Thyroid gland (tissue), 4 donors: Measurements from ENCODE around the gene MRPL45. TPM values are rescaled to one million over a fixed set of nuclear protein-coding genes. Genes with fewer than 3 reads are reported as not detected.
A peak's percentile ranks its signal among the peaks of the same experiment; 100 is the strongest.

Experiments used
- DNase-seq, 2 donors: peaks; one replicate each; pipeline ENCODE4 v3.0.0-alpha.2; 2019
- H3K27ac ChIP-seq, 3 donors: fragments of 200-600 bp; sonication (generic); 1 replicate in 2 of 3; 2 replicates in 1 of 3; pipeline ENCODE4 v1.5.1; 2016 to 2019; ENCODE audit warnings: mild to moderate bottlenecking in 1 of 3, moderate library complexity in 1 of 3
- H3K27me3 ChIP-seq: fragments of 200-600 bp; sonication (generic); one replicate; pipeline ENCODE4 v1.5.1; 2019
- H3K36me3 ChIP-seq, 2 donors: fragments of 200-600 bp; sonication (generic); one replicate each; pipeline ENCODE4 v1.5.1; 2016 to 2019
- H3K4me1 ChIP-seq, 2 donors: fragments of 200-600 bp; sonication (generic); one replicate each; pipeline ENCODE4 v1.5.1; 2017 to 2019
- H3K4me3 ChIP-seq, 3 donors: fragments of 200-600 bp; sonication (generic); replicated peaks in 1 of 3; 1 replicate in 2 of 3; 2 replicates in 1 of 3; pipeline ENCODE4 v1.5.1; 2016; ENCODE audit warnings: mild to moderate bottlenecking in 1 of 3
- H3K9me3 ChIP-seq: fragments of 200-600 bp; sonication (generic); one replicate; pipeline ENCODE4 v1.5.1; 2017
- POLR2A ChIP-seq, 2 donors: fragments of 450-650 bp; IDR thresholded peaks; one replicate each; pipeline ENCODE4 v1.6.1; 2017; ENCODE audit warnings: antibody characterized with exemption in 2 of 2, mild to moderate bottlenecking in 2 of 2, moderate library complexity in 1 of 2
- WGBS, 2 donors: methylation state at CpG; one replicate each; pipeline ENCODE4 v1.1.5; 2017; 5-methylcytosine and 5-hydroxymethylcytosine counted together
- intact Hi-C: fragments of 100-400 bp; cut with DNase I; formaldehyde crosslinking; loops from one replicate; pipeline ENCODE4 v1.15.1; 2023
- total RNA-seq, 4 donors: library from RNA; depleted of rRNA; stranded (reverse); fragments of >200 nt; gene quantifications; one replicate each; pipeline ENCODE4 v1.2.3, GENCODE V29; 2016
- TF ChIP-seq, protein P1 (sequence below), 6 experiments: fragments of 200-600 bp in 3 of 6; fragments of 450-650 bp in 3 of 6; sonication (generic) in 3 of 6; IDR thresholded peaks; one replicate each; pipeline ENCODE4 v1.5.1; 2016 to 2019; ENCODE audit warnings: antibody characterized with exemption in 6 of 6, mild to moderate bottlenecking in 2 of 6, inconsistent platforms in 1 of 6, moderate library complexity in 1 of 6

MRPL45 gene
- total RNA-seq, 4 donors from 2014 or later: 26.6 to 38.3 (median 30.3) TPM

DNA sequence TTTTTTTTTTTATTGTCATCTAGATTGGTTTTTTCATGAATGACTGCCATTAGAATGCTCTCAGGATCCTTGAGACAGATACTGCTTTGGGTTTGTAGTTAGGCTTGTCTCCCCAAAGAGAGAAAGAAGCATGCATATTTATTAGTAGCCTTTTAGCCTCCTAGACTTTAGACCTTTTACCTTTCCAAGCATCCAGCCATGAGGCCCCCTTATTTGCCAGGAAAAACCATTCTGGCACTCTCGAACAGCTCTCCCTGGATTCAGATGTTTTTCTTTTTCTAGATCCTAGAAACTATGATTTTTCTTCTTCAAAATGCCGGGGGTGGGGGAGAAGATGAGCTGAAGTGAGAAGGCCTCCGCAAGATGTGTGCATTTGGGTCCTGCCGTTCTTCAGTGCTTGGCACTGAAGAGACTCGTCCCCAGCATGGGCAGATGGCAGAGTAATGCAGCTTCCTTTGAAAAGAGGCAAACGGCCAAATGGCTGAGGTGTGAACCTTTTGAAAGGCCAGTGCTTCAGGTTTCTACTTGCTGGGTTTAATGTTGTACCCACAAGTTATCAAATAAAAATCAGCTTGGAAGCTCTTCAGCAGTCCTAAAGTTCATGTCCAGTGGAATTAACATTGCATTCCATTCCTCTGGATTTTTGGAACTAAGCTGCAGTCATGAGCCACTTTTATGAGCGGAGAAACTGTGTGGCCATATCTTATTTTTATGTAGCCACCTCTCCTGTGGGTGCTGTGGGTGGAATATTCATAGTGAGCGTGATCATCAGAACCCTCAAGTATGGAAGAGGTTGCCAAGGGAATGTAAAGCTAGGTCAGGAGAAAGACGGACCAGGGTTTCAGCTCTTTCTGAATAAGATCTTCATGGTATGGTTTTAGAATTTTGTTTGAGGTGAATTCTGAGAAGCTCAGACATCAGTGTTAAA is 61.9 kb downstream of the MRPL45 start:
- H3K27me3 ChIP-seq: no peaks in the 10 kb centered on the region
- WGBS, 2 donors: 60 to 71% methylated on average over 9 of the region's 9 CpGs
- H3K4me3 ChIP-seq: no peak overlapping the region
- no peaks in the 10 kb centered on the region for H3K36me3 ChIP-seq
- DNase-seq: peak in 1 of 2 donors; percentile 8
- intact Hi-C loops: no loop called here
- H3K4me1 ChIP-seq: peaks cover 41 to 56% of the 10 kb centered on the region in 2 donors
- H3K9me3 ChIP-seq: no peaks in the 10 kb centered on the region
- H3K27ac ChIP-seq: no peak overlapping the region
- TF ChIP-seq, protein P1, sequence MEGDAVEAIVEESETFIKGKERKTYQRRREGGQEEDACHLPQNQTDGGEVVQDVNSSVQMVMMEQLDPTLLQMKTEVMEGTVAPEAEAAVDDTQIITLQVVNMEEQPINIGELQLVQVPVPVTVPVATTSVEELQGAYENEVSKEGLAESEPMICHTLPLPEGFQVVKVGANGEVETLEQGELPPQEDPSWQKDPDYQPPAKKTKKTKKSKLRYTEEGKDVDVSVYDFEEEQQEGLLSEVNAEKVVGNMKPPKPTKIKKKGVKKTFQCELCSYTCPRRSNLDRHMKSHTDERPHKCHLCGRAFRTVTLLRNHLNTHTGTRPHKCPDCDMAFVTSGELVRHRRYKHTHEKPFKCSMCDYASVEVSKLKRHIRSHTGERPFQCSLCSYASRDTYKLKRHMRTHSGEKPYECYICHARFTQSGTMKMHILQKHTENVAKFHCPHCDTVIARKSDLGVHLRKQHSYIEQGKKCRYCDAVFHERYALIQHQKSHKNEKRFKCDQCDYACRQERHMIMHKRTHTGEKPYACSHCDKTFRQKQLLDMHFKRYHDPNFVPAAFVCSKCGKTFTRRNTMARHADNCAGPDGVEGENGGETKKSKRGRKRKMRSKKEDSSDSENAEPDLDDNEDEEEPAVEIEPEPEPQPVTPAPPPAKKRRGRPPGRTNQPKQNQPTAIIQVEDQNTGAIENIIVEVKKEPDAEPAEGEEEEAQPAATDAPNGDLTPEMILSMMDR (IDR thresholded peaks at IDR 0.05): no peak
- TF ChIP-seq POLR2A (IDR thresholded peaks at IDR 0.05): no peak

DNA sequence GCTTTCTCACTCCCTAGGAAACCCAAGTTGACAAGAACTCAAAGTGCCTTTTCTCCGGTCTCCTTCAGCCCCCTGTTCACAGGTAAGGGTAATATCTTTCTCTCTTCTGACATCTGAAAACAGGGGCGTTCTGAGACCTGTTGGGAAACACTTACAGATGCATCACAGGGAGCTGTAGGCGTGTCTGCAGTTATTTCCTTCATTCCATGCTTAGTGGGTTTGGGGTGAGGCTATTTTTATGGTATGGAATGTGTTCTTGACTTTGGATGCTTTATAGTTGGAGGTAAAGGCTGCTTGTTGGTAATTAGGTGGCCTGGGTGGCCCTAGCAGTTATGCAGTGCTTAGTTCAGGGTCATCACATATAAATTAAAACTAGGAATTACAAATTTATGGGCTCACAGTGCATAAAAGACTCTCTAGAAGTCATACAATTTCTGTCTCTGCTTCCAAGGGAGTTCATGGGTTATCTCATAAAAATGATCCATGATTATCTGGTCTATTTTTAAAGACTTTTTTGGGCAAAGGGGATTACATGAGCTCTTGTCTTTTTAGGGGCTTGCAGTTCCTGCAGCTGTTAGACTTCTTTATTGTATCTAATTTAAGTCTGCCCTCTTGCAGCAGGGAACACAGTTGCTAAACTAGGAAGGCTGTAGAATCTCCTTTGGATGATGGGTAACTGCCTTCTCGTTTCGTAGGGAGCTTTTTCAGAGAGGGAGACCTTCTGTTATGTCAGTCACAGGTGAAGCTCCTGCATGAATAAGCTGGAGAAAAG is 64.9 kb downstream of the MRPL45 start:
- intact Hi-C loops: no loop called here
- Histone ChIP-seq H3K36me3 (no peaks in the 10 kb centered on the region), H3K27ac (no peak overlapping the region), H3K4me3 (no peak overlapping the region), H3K27me3 (no peaks in the 10 kb centered on the region), H3K9me3 (no peaks in the 10 kb centered on the region), H3K4me1 (peaks cover 21 to 28% of the 10 kb centered on the region in 2 donors)
- TF ChIP-seq, protein P1 (IDR thresholded peaks at IDR 0.05): no peak
- no peak for TF ChIP-seq POLR2A (IDR thresholded peaks at IDR 0.05)
- 86 to 89% methylated on average over 5 of the region's 5 CpGs for WGBS, 2 donors
- no peak for DNase-seq

DNA sequence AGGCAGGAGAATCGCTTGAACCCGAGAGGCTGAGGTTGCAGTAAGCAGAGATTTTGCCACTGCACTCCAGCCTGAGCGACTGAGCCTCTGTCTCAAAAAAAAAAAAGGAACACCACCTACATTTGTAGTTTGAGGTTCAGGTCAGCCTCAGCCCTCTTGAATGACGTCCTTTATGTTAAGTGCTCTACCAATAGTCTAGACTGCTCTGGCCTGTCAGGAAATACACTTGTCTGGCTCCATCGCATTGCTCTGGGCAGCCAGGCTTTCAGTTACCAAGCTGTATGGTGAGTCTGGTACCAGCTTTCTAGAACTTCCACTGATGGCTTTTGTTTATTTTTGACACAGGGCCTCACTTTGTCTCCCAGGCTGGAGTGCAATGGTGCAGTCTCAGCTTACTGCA is 66.0 kb downstream of the MRPL45 start:
- H3K4me3 ChIP-seq: no peak overlapping the region
- 94 to 99% methylated on average over 5 of the region's 5 CpGs for WGBS, 2 donors
- H3K27ac ChIP-seq: no peak overlapping the region
- peaks cover 10 to 18% of the 10 kb centered on the region in 2 donors for H3K4me1 ChIP-seq
- H3K9me3 ChIP-seq: no peaks in the 10 kb centered on the region
- no peaks in the 10 kb centered on the region for H3K36me3 ChIP-seq
- TF ChIP-seq, protein P1 (IDR thresholded peaks at IDR 0.05): no peak
- TF ChIP-seq POLR2A (IDR thresholded peaks at IDR 0.05): no peak
- intact Hi-C loops: no loop called here
- DNase-seq: no peak
- H3K27me3 ChIP-seq: no peaks in the 10 kb centered on the region

DNA sequence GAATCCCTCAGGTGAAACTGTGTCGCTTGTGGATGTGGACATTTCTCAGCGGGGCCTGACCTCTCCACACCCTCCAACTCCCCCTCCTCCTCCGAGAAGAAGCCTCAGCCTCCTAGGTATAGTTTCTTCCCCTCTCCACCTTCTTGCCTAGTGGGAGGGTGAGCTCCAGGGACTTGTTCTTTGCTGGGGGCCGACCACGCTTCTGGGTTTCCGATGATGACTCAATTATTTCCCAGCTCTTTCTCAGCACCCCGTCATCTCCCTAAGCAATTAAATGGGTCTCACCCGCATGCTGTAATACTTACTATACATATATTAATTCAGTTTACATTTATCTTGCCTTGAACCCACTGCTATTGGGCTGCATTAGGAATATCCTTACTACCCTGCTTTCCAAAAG is 67.8 kb downstream of the MRPL45 start:
- DNase-seq: no peak
- Histone ChIP-seq H3K27ac (no peak overlapping the region), H3K4me3 (no peak overlapping the region), H3K4me1 (peaks cover 10 to 19% of the 10 kb centered on the region in 2 donors), H3K9me3 (no peaks in the 10 kb centered on the region), H3K36me3 (no peaks in the 10 kb centered on the region), H3K27me3 (no peaks in the 10 kb centered on the region)
- no peak for TF ChIP-seq POLR2A (IDR thresholded peaks at IDR 0.05)
- TF ChIP-seq, protein P1 (IDR thresholded peaks at IDR 0.05): no peak
- 88 to 93% methylated on average over 8 of the region's 8 CpGs for WGBS, 2 donors
- intact Hi-C loops: no loop called here
